Nephron (organoid): Measurements from ENCODE around the gene LMNB1.
A peak's percentile ranks its signal among the peaks of the same experiment; 100 is the strongest.
"Not testable (repeated sequence)": the region's sequence is repeated elsewhere in the genome, so short reads cannot be mapped to it uniquely, and the experiment has no call there.

Experiments used
- H3K27ac Mint-ChIP-seq, 3 experiments: 2 replicates each; pipeline ENCODE4 v1.8.0; 2020; ENCODE audit warnings: mixed read lengths in 3 of 3, mild to moderate bottlenecking in 2 of 3, moderate library complexity in 1 of 3
- H3K27me3 Mint-ChIP-seq: 2 replicates; pipeline ENCODE4 v1.8.0; 2021; ENCODE audit warnings: low read depth, mild to moderate bottlenecking, moderate library complexity, mixed read lengths
- H3K36me3 Mint-ChIP-seq: 2 replicates; pipeline ENCODE4 v1.8.0; 2020; ENCODE audit warnings: low read depth, mixed read lengths
- H3K4me1 Mint-ChIP-seq: 2 replicates; pipeline ENCODE4 v1.8.0; 2020; ENCODE audit warnings: mixed read lengths
- H3K4me3 Mint-ChIP-seq, 3 experiments: 2 replicates each; pipeline ENCODE4 v1.8.0; 2020; ENCODE audit warnings: mild to moderate bottlenecking in 3 of 3, mixed read lengths in 3 of 3, moderate library complexity in 2 of 3
- H3K9me3 Mint-ChIP-seq: 2 replicates; pipeline ENCODE4 v1.8.0; 2020; ENCODE audit warnings: mixed read lengths
- CTCF ChIP-seq, 3 experiments: fragments of 200-600 bp; sonication (generic); IDR thresholded peaks; one replicate each; pipeline ENCODE4 v1.5.0; 2021; ENCODE audit warnings: antibody characterized with exemption in 3 of 3; ENCODE audit not compliant: unreplicated experiment in 3 of 3

The LMNB1 gene

GRCh38 chr5:126777257-126777974, 480 bp downstream of the LMNB1 start:
- Mint-ChIP-seq H3K9me3 (no peaks in the 10 kb centered on the region), H3K4me1 (peaks cover 16% of the 10 kb centered on the region), H3K27me3 (no peaks in the 10 kb centered on the region), H3K36me3 (peaks cover 9% of the 10 kb centered on the region), H3K27ac (peak overlapping the region; percentile 87 to 99 (median 93)), H3K4me3 (peak overlapping the region; percentile 91 to 97 (median 92))
- TF ChIP-seq CTCF (IDR thresholded peaks at IDR 0.05; ENCODE audit: unreplicated experiment in 3 of 3) = peak in 2 of 3 experiments; percentile 27 to 40

GRCh38 chr5:126777975-126778674, 1.2 kb downstream of the LMNB1 start:
- no peaks in the 10 kb centered on the region for H3K9me3 Mint-ChIP-seq
- TF ChIP-seq CTCF (IDR thresholded peaks at IDR 0.05; ENCODE audit: unreplicated experiment in 3 of 3) = no peak
- H3K4me3 Mint-ChIP-seq = peak overlapping the region; percentile 91 to 97 (median 92)
- peaks cover 9% of the 10 kb centered on the region for H3K36me3 Mint-ChIP-seq
- H3K27me3 Mint-ChIP-seq = no peaks in the 10 kb centered on the region
- H3K27ac Mint-ChIP-seq = peak overlapping the region; percentile 83 to 99 (median 87)
- H3K4me1 Mint-ChIP-seq = peaks cover 16% of the 10 kb centered on the region

GRCh38 chr5:126778675-126779403, 1.9 kb downstream of the LMNB1 start:
- H3K27ac Mint-ChIP-seq = peak overlapping the region; percentile 83 to 99 (median 87)
- TF ChIP-seq CTCF (IDR thresholded peaks at IDR 0.05; ENCODE audit: unreplicated experiment in 3 of 3) = no peak
- peaks cover 15% of the 10 kb centered on the region for H3K36me3 Mint-ChIP-seq
- H3K4me3 Mint-ChIP-seq = peak overlapping the region; percentile 91 to 97 (median 92)
- no peaks in the 10 kb centered on the region for H3K27me3 Mint-ChIP-seq
- H3K4me1 Mint-ChIP-seq = peaks cover 16% of the 10 kb centered on the region
- H3K9me3 Mint-ChIP-seq = no peaks in the 10 kb centered on the region

GRCh38 chr5:126780165-126780827, 3.4 kb downstream of the LMNB1 start:
- peak overlapping the region; percentile 6 to 54 (median 33) for H3K27ac Mint-ChIP-seq
- no peaks in the 10 kb centered on the region for H3K27me3 Mint-ChIP-seq
- peaks cover 16% of the 10 kb centered on the region for H3K4me1 Mint-ChIP-seq
- H3K9me3 Mint-ChIP-seq = no peaks in the 10 kb centered on the region
- peaks cover 15% of the 10 kb centered on the region for H3K36me3 Mint-ChIP-seq
- peak overlapping the region; percentile 30 to 97 (median 34) for H3K4me3 Mint-ChIP-seq
- TF ChIP-seq CTCF (IDR thresholded peaks at IDR 0.05; ENCODE audit: unreplicated experiment in 3 of 3) = peak; percentile 62 to 68 (median 65)

DNA sequence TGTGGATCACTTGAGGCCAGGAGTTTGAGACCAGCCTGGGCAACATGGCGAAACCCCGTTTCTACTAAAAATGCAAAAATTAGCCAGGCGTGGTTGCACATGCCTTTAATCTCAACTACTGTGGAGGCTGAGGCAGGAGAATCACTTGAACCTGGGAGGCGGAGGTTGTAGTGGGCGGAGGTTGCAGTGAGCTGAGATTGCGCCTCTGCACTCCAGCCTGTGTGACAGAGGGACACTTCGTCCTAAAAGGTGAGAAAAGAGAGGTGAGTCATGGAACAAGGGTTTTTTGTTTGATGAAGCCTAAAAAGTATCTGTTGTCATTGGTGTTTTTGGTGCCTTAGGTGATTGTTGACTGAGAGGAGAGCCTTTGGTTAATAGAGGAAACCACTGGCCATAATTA, 11.5 kb downstream of the LMNB1 start:
- H3K27ac Mint-ChIP-seq, H3K4me3 Mint-ChIP-seq, H3K27me3 Mint-ChIP-seq, H3K4me1 Mint-ChIP-seq, H3K9me3 Mint-ChIP-seq: not testable (repeated sequence)
- H3K36me3 Mint-ChIP-seq = peaks cover 26% of the 10 kb centered on the region

GRCh38 chr5:126793097-126793496, 16.2 kb downstream of the LMNB1 start:
- Mint-ChIP-seq H3K27ac (no peak overlapping the region), H3K9me3 (no peaks in the 10 kb centered on the region)

DNA sequence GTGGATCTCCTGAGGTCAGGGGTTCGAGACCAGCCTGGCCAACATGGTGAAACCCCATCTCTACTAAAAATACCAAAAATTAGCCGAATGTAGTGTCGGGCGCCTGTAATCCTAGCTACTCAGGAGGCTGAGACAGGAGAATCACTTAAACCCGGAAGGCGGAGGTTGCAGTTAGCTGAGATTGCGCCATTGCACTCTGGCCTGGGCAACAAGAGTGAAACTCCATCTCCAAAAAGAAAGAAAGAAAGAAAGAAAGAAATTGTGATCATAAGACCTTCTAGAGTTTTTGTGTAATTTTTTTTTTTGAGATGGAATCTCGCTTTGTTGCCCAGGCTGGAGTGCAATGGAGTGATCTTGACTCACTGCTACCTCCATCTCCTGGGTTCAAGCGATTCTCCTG, 16.7 kb downstream of the LMNB1 start:
- H3K4me3 Mint-ChIP-seq, H3K4me1 Mint-ChIP-seq, H3K27ac Mint-ChIP-seq, H3K9me3 Mint-ChIP-seq, H3K27me3 Mint-ChIP-seq: not testable (repeated sequence)
- H3K36me3 Mint-ChIP-seq = peaks cover 21% of the 10 kb centered on the region

More at GRCh38 chr5:126793097-126793496, 16.2 kb downstream of the LMNB1 start:
- Mint-ChIP-seq H3K4me3 (no peak overlapping the region), H3K4me1 (no peaks in the 10 kb centered on the region), H3K27me3 (peaks cover 4% of the 10 kb centered on the region), H3K36me3 (peaks cover 22% of the 10 kb centered on the region)
- TF ChIP-seq CTCF (IDR thresholded peaks at IDR 0.05; ENCODE audit: unreplicated experiment in 3 of 3) = no peak
